ENCODE data around the gene MED13L.
"Not testable (repeated sequence)": the region's sequence is repeated elsewhere in the genome, so short reads cannot be mapped to it uniquely, and the experiment has no call there.

The MED13L gene

DNA sequence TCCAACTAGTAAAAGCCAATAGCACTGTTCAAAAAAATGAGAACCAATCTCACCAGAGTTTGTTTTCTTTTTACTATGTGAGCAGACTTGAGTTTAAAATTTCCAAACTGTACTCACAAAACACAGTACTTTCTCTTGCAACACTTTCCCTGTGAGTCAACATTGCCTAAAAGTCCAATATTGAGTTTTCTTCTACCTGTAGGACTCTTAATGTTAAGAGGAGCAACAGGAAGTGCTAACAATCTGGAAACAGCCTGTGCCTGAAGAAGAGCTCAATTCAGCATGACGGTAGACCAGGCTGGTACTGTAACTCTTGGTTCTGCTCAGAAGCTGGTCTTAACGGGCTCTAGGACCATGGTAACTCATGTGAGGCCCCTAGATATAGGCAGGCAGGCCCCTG is 144.3 kb downstream of the MED13L start:
- no peak overlapping the region for H3K4me3 ChIP-seq (ENCODE audit: insufficient read depth, low read length, poor library complexity, severe bottlenecking)
- no peaks in the 10 kb centered on the region for H3F3A ChIP-seq (ENCODE audit: insufficient read depth)
- 0 out of 2 replicates have a peak, but pooled peaks cover 10% of the 10 kb centered on the region for H4K20me1 ChIP-seq (ENCODE audit: low read depth, low read length)
- H3K79me2 ChIP-seq (ENCODE audit: insufficient read depth, low read length), result no peaks in the 10 kb centered on the region
- no peak overlapping the region for H2AFZ ChIP-seq (ENCODE audit: low read depth, low read length, severe bottlenecking)
- no peaks in the 10 kb centered on the region for H3K36me3 ChIP-seq (ENCODE audit: low read length)
- H3K9ac ChIP-seq (ENCODE audit: low read length), result no peak overlapping the region
- no peak overlapping the region for H3K27ac ChIP-seq (ENCODE audit: low read depth, low read length)
- TF ChIP-seq CTCF (IDR thresholded peaks at IDR 0.05; ENCODE audit: insufficient read depth, low read length, poor library complexity, severe bottlenecking) (no peak), EZH2phosphoT487 (conservative IDR thresholded peaks at IDR 0.05; ENCODE audit: low read length) (no peak)
- no peaks in the 10 kb centered on the region for H3K27me3 ChIP-seq (ENCODE audit: low read length)
- no peaks in the 10 kb centered on the region for H3K9me3 ChIP-seq (ENCODE audit: insufficient read depth, low read length)
- no peaks in the 10 kb centered on the region for H3K9me2 ChIP-seq (replicated peaks; ENCODE audit: insufficient read depth, low read length)
- H3K4me2 ChIP-seq (ENCODE audit: low read depth, low read length, poor library complexity, severe bottlenecking), result no peak overlapping the region

- H3K4me2 ChIP-seq (ENCODE audit: low read depth, low read length, poor library complexity, severe bottlenecking); H3K36me3 ChIP-seq (ENCODE audit: low read length); H3K9me2 ChIP-seq (replicated peaks; ENCODE audit: insufficient read depth, low read length); H3K9ac ChIP-seq (ENCODE audit: low read length); H3K79me2 ChIP-seq (ENCODE audit: insufficient read depth, low read length); H3K27me3 ChIP-seq (ENCODE audit: low read length); H3K4me3 ChIP-seq (ENCODE audit: insufficient read depth, low read length, poor library complexity, severe bottlenecking); H2AFZ ChIP-seq (ENCODE audit: low read depth, low read length, severe bottlenecking); H3F3A ChIP-seq (ENCODE audit: insufficient read depth); H3K27ac ChIP-seq (ENCODE audit: low read depth, low read length); H3K9me3 ChIP-seq (ENCODE audit: insufficient read depth, low read length): not testable (repeated sequence)
- peaks cover 11% of the 10 kb centered on the region; the same call in 1 of the 2 replicates for H4K20me1 ChIP-seq (ENCODE audit: low read depth, low read length)
Observed at GRCh38 chr12:116131987-116132386, 145.5 kb downstream of the MED13L start.

DNA sequence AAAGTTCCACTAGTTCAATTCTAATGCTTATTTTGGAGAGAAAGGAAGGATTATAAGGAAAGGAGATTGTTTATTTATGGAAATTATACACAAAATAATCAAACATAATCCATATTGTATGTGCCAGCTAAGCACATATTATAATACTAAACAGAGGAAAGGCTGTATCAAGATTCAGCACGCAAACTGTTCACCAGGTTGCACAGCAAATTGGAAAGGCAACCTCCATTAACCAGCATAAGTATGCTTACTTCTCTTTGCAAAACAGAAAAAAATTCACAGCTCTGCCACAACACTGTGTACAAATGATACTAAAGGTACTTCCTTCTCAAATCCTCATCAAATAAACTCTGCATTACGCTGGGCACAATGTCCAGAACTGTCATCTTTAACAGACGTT is 146.3 kb downstream of the MED13L start:
- Histone ChIP-seq H3K9me3 (ENCODE audit: insufficient read depth, low read length) (no peaks in the 10 kb centered on the region), H3K4me2 (ENCODE audit: low read depth, low read length, poor library complexity, severe bottlenecking) (no peak overlapping the region), H2AFZ (ENCODE audit: low read depth, low read length, severe bottlenecking) (no peak overlapping the region), H3K79me2 (ENCODE audit: insufficient read depth, low read length) (no peaks in the 10 kb centered on the region), H3K9ac (ENCODE audit: low read length) (no peak overlapping the region), H3K27me3 (ENCODE audit: low read length) (no peaks in the 10 kb centered on the region), H4K20me1 (ENCODE audit: low read depth, low read length) (peaks cover 15% of the 10 kb centered on the region; the same call in 1 of the 2 replicates), H3K4me3 (ENCODE audit: insufficient read depth, low read length, poor library complexity, severe bottlenecking) (no peak overlapping the region), H3K9me2 (replicated peaks; ENCODE audit: insufficient read depth, low read length) (no peaks in the 10 kb centered on the region), H3K27ac (ENCODE audit: low read depth, low read length) (no peak overlapping the region), H3K36me3 (ENCODE audit: low read length) (no peaks in the 10 kb centered on the region), H3F3A (ENCODE audit: insufficient read depth) (no peaks in the 10 kb centered on the region)
- no peak for TF ChIP-seq CTCF (IDR thresholded peaks at IDR 0.05; ENCODE audit: insufficient read depth, low read length, poor library complexity, severe bottlenecking)
- TF ChIP-seq EZH2phosphoT487 (conservative IDR thresholded peaks at IDR 0.05; ENCODE audit: low read length), result no peak

DNA sequence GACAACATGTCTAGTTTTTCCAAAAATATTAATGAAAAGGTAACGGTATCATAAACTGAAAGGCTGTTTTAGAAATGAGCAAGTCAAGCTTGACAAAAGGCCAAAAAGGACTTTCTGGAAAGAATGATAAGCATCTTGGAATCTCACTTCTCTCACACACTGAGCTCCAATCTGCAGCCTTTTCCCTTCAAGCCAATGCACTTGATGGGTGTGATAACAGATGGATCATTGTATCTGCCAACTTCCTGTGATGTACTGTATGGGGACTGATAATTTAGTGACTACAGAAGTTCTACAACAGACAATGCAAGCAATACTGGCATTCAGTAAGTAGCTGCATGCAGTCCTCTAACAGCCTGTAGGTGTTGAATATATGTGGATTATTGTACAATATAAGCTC is 147.1 kb downstream of the MED13L start:
- Histone ChIP-seq H3K79me2 (ENCODE audit: insufficient read depth, low read length) (no peaks in the 10 kb centered on the region), H3K27ac (ENCODE audit: low read depth, low read length) (no peak overlapping the region), H4K20me1 (ENCODE audit: low read depth, low read length) (peaks cover 15% of the 10 kb centered on the region; the same call in 1 of the 2 replicates), H3K27me3 (ENCODE audit: low read length) (no peaks in the 10 kb centered on the region), H3K9me2 (replicated peaks; ENCODE audit: insufficient read depth, low read length) (no peaks in the 10 kb centered on the region), H2AFZ (ENCODE audit: low read depth, low read length, severe bottlenecking) (no peak overlapping the region), H3K9ac (ENCODE audit: low read length) (no peak overlapping the region), H3K4me2 (ENCODE audit: low read depth, low read length, poor library complexity, severe bottlenecking) (no peak overlapping the region), H3K36me3 (ENCODE audit: low read length) (no peaks in the 10 kb centered on the region), H3K4me3 (ENCODE audit: insufficient read depth, low read length, poor library complexity, severe bottlenecking) (no peak overlapping the region), H3K9me3 (ENCODE audit: insufficient read depth, low read length) (no peaks in the 10 kb centered on the region), H3F3A (ENCODE audit: insufficient read depth) (no peaks in the 10 kb centered on the region)
- TF ChIP-seq EZH2phosphoT487 (conservative IDR thresholded peaks at IDR 0.05; ENCODE audit: low read length) (no peak), CTCF (IDR thresholded peaks at IDR 0.05; ENCODE audit: insufficient read depth, low read length, poor library complexity, severe bottlenecking) (no peak)

Data from SU-DHL-6 (cell line).